Testis (tissue), 3 donors: ENCODE data around the gene COL17A1. TPM values are rescaled to one million over a fixed set of nuclear protein-coding genes. Genes with fewer than 3 reads are reported as not detected.

Source experiments
- DNase-seq: peaks from one replicate; pipeline ENCODE4 v3.0.0-alpha.2; 2019
- H3K27ac ChIP-seq, 2 donors: fragments of 200-600 bp; sonication (generic); one replicate each; pipeline ENCODE4 v1.5.1; 2019
- H3K27me3 ChIP-seq: fragments of 200-600 bp; sonication (generic); one replicate; pipeline ENCODE4 v1.5.1; 2019
- H3K36me3 ChIP-seq: fragments of 200-600 bp; sonication (generic); one replicate; pipeline ENCODE4 v1.5.1; 2017; ENCODE audit warnings: low read depth; ENCODE audit errors: missing control alignments
- H3K4me1 ChIP-seq: fragments of 200-600 bp; sonication (generic); one replicate; pipeline ENCODE4 v1.5.1; 2019
- H3K4me3 ChIP-seq, 2 donors: fragments of 200-600 bp; sonication (generic); one replicate each; pipeline ENCODE4 v1.5.1; 2017 to 2019
- H3K9me3 ChIP-seq: fragments of 200-600 bp; sonication (generic); one replicate; pipeline ENCODE4 v1.5.1; 2017
- CTCF ChIP-seq, 3 experiments: fragments of 450-650 bp in 2 of 3; fragments of 200-600 bp in 1 of 3; sonication (generic) in 1 of 3; IDR thresholded peaks; one replicate each; pipeline ENCODE4 v1.5.1; 2016 to 2019; ENCODE audit warnings: antibody characterized with exemption in 3 of 3, mild to moderate bottlenecking in 2 of 3, moderate library complexity in 1 of 3
- POLR2A ChIP-seq: fragments of 450-650 bp; IDR thresholded peaks from one replicate; pipeline ENCODE4 v1.6.1; 2017; ENCODE audit warnings: antibody characterized with exemption, mild to moderate bottlenecking, moderate library complexity
- WGBS, 2 donors: methylation state at CpG; one replicate each; pipeline ENCODE4 v1.1.5; 2018; 5-methylcytosine and 5-hydroxymethylcytosine counted together
- intact Hi-C: fragments of 100-400 bp; cut with DNase I; formaldehyde crosslinking; loops from one replicate; pipeline ENCODE4 v1.15.1; 2023; ENCODE audit warnings: low total_unique reads
- polyA plus RNA-seq: library from polyadenylated mRNA; stranded (reverse); fragments of 350-450 nt; fragmentation: Illumina TruSeq; extraction: RNeasy Lipid Tissue Mini Kit (QIAGEN cat#74804); gene quantifications from one replicate; pipeline ENCODE4 v1.2.3, GENCODE V29; 2014; ENCODE audit warnings: low read depth, low replicate concordance; ENCODE audit not compliant: insufficient read depth
- total RNA-seq, 2 donors: library from RNA; depleted of rRNA; stranded (reverse); fragments of >200 nt; gene quantifications; one replicate each; pipeline ENCODE4 v1.2.3, GENCODE V29; 2016

COL17A1 gene
- total and polyA plus RNA-seq, 3 donors from 2014 or later = 7.1 to 30.6 (median 17.1) TPM

- H3K4me1 ChIP-seq = no peaks in the 10 kb centered on the region
- no peaks in the 10 kb centered on the region for H3K27me3 ChIP-seq
- no peak overlapping the region for H3K4me3 ChIP-seq
- H3K36me3 ChIP-seq = no peaks in the 10 kb centered on the region
- DNase-seq = peak; percentile 46
- intact Hi-C loops = no loop called here
- WGBS, 2 donors = 57 to 58% methylated on average over 1 of the region's 1 CpG
- H3K9me3 ChIP-seq = no peaks in the 10 kb centered on the region
- no peak overlapping the region for H3K27ac ChIP-seq
- TF ChIP-seq CTCF (IDR thresholded peaks at IDR 0.05) = peak; percentile 32 to 50 (median 38)
- no peak for TF ChIP-seq POLR2A
Observed at GRCh38 chr10:104080762-104081161, 4.9 kb downstream of the COL17A1 start.

- Histone ChIP-seq H3K27ac (no peak overlapping the region), H3K9me3 (no peaks in the 10 kb centered on the region), H3K27me3 (no peaks in the 10 kb centered on the region), H3K36me3 (no peaks in the 10 kb centered on the region), H3K4me1 (peaks cover 4% of the 10 kb centered on the region), H3K4me3 (no peak overlapping the region)
- DNase-seq = no peak
- TF ChIP-seq POLR2A = no peak
- no peak for TF ChIP-seq CTCF (IDR thresholded peaks at IDR 0.05)
- intact Hi-C loops = no loop called here
- WGBS, 2 donors = 78 to 88% methylated on average over 5 of the region's 5 CpGs
Observed at GRCh38 chr10:104077663-104078151, 8.0 kb downstream of the COL17A1 start.

DNA sequence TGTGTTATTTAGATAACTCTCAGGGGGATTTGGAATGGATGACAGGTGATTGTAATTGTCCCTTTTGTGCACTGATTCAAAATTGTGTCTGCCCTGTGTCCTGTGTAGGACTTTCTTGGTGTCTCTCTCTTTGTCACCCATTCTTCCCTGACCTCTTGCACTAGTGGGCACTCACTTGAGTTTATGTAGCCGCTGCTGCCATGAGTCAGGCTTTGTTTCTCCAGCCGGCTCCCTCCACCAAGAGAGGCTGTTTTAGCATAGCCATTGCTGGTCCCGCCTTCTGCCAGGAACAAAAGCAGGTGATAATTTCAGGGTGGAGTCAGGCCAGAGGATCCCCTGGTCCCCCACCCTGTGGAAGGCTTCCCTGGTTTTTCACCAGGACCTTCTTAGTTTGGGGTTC, 8.4 kb downstream of the COL17A1 start:
- Histone ChIP-seq H3K27me3 (no peaks in the 10 kb centered on the region), H3K4me1 (peaks cover 4% of the 10 kb centered on the region), H3K27ac (no peak overlapping the region), H3K36me3 (no peaks in the 10 kb centered on the region), H3K9me3 (no peaks in the 10 kb centered on the region), H3K4me3 (no peak overlapping the region)
- 74 to 82% methylated on average over 3 of the region's 3 CpGs for WGBS, 2 donors
- intact Hi-C loops = no loop called here
- TF ChIP-seq CTCF (IDR thresholded peaks at IDR 0.05) = no peak
- no peak for TF ChIP-seq POLR2A
- DNase-seq = no peak

DNA sequence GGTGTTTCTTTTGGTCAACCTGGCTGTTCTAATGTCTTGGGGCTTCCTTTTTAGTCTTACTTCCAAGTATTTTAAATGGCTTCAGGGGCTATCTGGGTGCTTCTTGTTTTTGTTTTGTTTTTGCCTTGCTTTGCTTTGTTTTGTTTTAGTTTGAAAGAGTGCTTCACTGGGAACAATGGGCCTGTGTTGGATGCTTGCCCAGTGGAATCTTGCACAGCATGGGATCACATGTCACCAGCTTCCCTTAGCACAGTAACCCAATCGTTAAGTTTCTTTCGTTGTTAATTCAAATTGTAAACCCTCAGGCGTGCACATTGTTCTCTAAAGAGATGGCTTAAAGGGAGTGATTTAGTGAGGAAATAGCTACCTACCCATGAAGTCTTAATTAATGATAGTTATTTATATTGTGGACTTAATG, 8.9 kb downstream of the COL17A1 start:
- Histone ChIP-seq H3K9me3 (no peaks in the 10 kb centered on the region), H3K27ac (no peak overlapping the region), H3K4me3 (no peak overlapping the region), H3K36me3 (no peaks in the 10 kb centered on the region), H3K4me1 (peaks cover 4% of the 10 kb centered on the region), H3K27me3 (no peaks in the 10 kb centered on the region)
- WGBS, 2 donors = 32 to 43% methylated on average over 3 of the region's 3 CpGs
- DNase-seq = peak; percentile 65
- TF ChIP-seq POLR2A (no peak), CTCF (IDR thresholded peaks at IDR 0.05) (no peak)
- intact Hi-C loops = no loop called here

DNA sequence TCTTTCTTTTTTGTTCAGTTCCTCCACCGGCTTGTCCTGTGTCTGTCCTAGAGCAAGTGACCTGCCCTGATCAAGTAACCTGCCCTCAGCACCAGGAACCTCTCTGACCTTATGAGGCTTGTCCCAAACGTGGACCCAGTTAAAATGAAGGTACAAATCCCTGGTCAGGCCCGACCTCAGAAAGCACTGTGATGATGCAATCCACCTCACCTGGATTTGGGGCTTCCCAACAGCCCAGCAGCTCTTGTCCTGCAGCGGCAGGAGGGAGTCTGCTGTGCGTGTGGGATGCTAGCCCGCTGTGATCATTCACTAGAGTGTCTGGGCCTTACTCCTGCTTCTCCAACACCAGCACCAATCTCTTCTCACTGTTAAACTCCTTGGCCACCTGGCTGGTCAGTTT, 11.2 kb downstream of the COL17A1 start:
- Histone ChIP-seq H3K4me1 (peaks cover 4% of the 10 kb centered on the region), H3K4me3 (no peak overlapping the region), H3K9me3 (no peaks in the 10 kb centered on the region), H3K27me3 (no peaks in the 10 kb centered on the region), H3K27ac (no peak overlapping the region), H3K36me3 (no peaks in the 10 kb centered on the region)
- TF ChIP-seq POLR2A = no peak
- no peak for TF ChIP-seq CTCF (IDR thresholded peaks at IDR 0.05)
- intact Hi-C loops = no loop called here
- no peak for DNase-seq
- 95 to 96% methylated on average over 6 of the region's 6 CpGs for WGBS, 2 donors
